ENCODE measurements around the gene UBE4B. TPM values are rescaled to one million over a fixed set of nuclear protein-coding genes. Genes with fewer than 3 reads are reported as not detected.

The UBE4B gene
- total and polyA plus RNA-seq, 2 of the 13 experiments (the other 11 are each of a cell fraction or from before 2014, with no cell fraction given): 15.2 to 24.8 TPM

- TF ChIP-seq ZHX2 (IDR thresholded peaks at IDR 0.05; ENCODE audit: low read depth) (no peak), ZHX2 (CRISPR knock-in tag; IDR thresholded peaks at IDR 0.05; ENCODE audit: borderline replicate concordance) (no peak), ZFP1 (CRISPR knock-in tag; IDR thresholded peaks at IDR 0.05) (no peak), NR2F2 (IDR thresholded peaks at IDR 0.05; ENCODE audit: borderline replicate concordance, low read depth) (no peak), MTF1 (CRISPR knock-in tag; IDR thresholded peaks at IDR 0.05) (no peak), SRSF9 (IDR thresholded peaks at IDR 0.05; ENCODE audit: borderline replicate concordance, insufficient read depth, low read depth, low read length, poor library complexity, severe bottlenecking) (no peak), IKZF1 (IDR thresholded peaks at IDR 0.05) (no peak), ZNF580 (CRISPR knock-in tag; IDR thresholded peaks at IDR 0.05; ENCODE audit: borderline replicate concordance, low read depth) (no peak), HES4 (CRISPR knock-in tag; IDR thresholded peaks at IDR 0.05; ENCODE audit: borderline replicate concordance) (no peak), MXD3 (CRISPR knock-in tag; IDR thresholded peaks at IDR 0.05) (no peak), CREB3 (CRISPR knock-in tag; IDR thresholded peaks at IDR 0.05) (no peak), ZNF33B (CRISPR knock-in tag; IDR thresholded peaks at IDR 0.05) (peak; percentile 41; the same call in 1 of the 2 replicates), ZMAT5 (CRISPR knock-in tag; IDR thresholded peaks at IDR 0.05; ENCODE audit: borderline replicate concordance, low read depth) (no peak), ZNF264 (CRISPR knock-in tag; IDR thresholded peaks at IDR 0.05) (no peak), CTCF (CRISPR knock-in tag; IDR thresholded peaks at IDR 0.05) (no peak), GRHL1 (CRISPR knock-in tag; conservative IDR thresholded peaks at IDR 0.05) (no peak), ATM (IDR thresholded peaks at IDR 0.05; ENCODE audit: borderline replicate concordance) (no peak)
Observed at GRCh38 chr1:10210841-10211804, 178.4 kb downstream of the UBE4B start (continued).

All from HepG2 (cell line).